CD14-positive monocyte (primary cell): Measurements from ENCODE around the gene SNX11. TPM values are rescaled to one million over a fixed set of nuclear protein-coding genes. Genes with fewer than 3 reads are reported as not detected.

Source experiments
- DNase-seq, 3 donors: peaks; one replicate each; pipeline ENCODE4 v3.0.0-alpha.2; 2011 to 2022
- H2AFZ ChIP-seq: 2 replicates; pipeline ENCODE4 v1.6.0; 2012; ENCODE audit warnings: mild to moderate bottlenecking, low read depth, low read length, inconsistent platforms; ENCODE audit not compliant: insufficient read depth, poor library complexity, severe bottlenecking
- H3K27ac ChIP-seq, 2 donors: 1 replicate in 1 of 2; 2 replicates in 1 of 2; pipeline ENCODE4 v1.5.1; 2012 to 2013; ENCODE audit warnings: low read length in 2 of 2, control low read depth in 1 of 2, inconsistent platforms in 1 of 2, low read depth in 1 of 2, mild to moderate bottlenecking in 1 of 2
- H3K27me3 ChIP-seq, 2 donors: one replicate each; pipeline versions ENCODE4 v1.6.0 to v1.6.1; 2011 to 2013; ENCODE audit warnings: low read length in 2 of 2; ENCODE audit not compliant: control insufficient read depth in 2 of 2, insufficient read depth in 2 of 2
- H3K36me3 ChIP-seq, 2 donors: replicated peaks in 1 of 2; 1 replicate in 1 of 2; 2 replicates in 1 of 2; pipeline versions ENCODE4 v1.5.1 to v1.6.1; 2012 to 2013; ENCODE audit warnings: low read length in 2 of 2, control low read depth in 1 of 2, inconsistent platforms in 1 of 2, mild to moderate bottlenecking in 1 of 2; ENCODE audit not compliant: insufficient read depth in 2 of 2, control insufficient read depth in 1 of 2
- H3K4me1 ChIP-seq, 2 donors: 1 replicate in 1 of 2; 2 replicates in 1 of 2; pipeline versions ENCODE4 v1.5.1 to v1.6.1; 2012 to 2013; ENCODE audit warnings: low read length in 2 of 2, control low read depth in 1 of 2, inconsistent platforms in 1 of 2, mild to moderate bottlenecking in 1 of 2, moderate library complexity in 1 of 2; ENCODE audit not compliant: insufficient read depth in 2 of 2, control insufficient read depth in 1 of 2
- H3K4me2 ChIP-seq: replicated peaks from 2 replicates; pipeline ENCODE3; 2012; ENCODE audit warnings: low read length, moderate library complexity, mild to moderate bottlenecking; ENCODE audit not compliant: poor library complexity, severe bottlenecking; ENCODE audit errors: extremely low read depth
- H3K4me3 ChIP-seq, 3 experiments: fragments of 200-600 bp in 1 of 3; sonication (generic) in 1 of 3; replicated peaks in 1 of 3; 1 replicate in 2 of 3; 2 replicates in 1 of 3; pipeline ENCODE4 v1.5.1; 2011 to 2013; ENCODE audit warnings: low read length in 3 of 3, mild to moderate bottlenecking in 3 of 3, control low read depth in 2 of 3, low read depth in 2 of 3, inconsistent platforms in 1 of 3, moderate library complexity in 1 of 3
- H3K79me2 ChIP-seq: 2 replicates; pipeline ENCODE4 v1.6.0; 2012; ENCODE audit warnings: mild to moderate bottlenecking, control low read depth, inconsistent platforms, low read length, moderate library complexity; ENCODE audit not compliant: insufficient read depth
- H3K9ac ChIP-seq: 2 replicates; pipeline ENCODE4 v1.6.0; 2017; ENCODE audit warnings: low read length, mild to moderate bottlenecking; ENCODE audit not compliant: insufficient read depth, poor library complexity, severe bottlenecking
- H3K9me3 ChIP-seq, 2 donors: replicated peaks in 1 of 2; 1 replicate in 1 of 2; 2 replicates in 1 of 2; pipeline versions ENCODE4 v1.5.1 to v1.6.1; 2012 to 2013; ENCODE audit warnings: low read length in 2 of 2, control low read depth in 1 of 2; ENCODE audit not compliant: control insufficient read depth in 1 of 2, insufficient read depth in 1 of 2
- H4K20me1 ChIP-seq: 2 replicates; pipeline ENCODE4 v1.6.0; 2012; ENCODE audit warnings: mild to moderate bottlenecking, low read length, control low read depth, moderate library complexity; ENCODE audit not compliant: insufficient read depth
- H3K27ac Mint-ChIP-seq, 7 donors: one replicate each; pipeline ENCODE4 v1.8.0; 2020; ENCODE audit warnings: mild to moderate bottlenecking in 7 of 7, mixed read lengths in 7 of 7, moderate library complexity in 6 of 7, inconsistent platforms in 2 of 7
- H3K27me3 Mint-ChIP-seq, 3 donors: one replicate each; pipeline ENCODE4 v1.8.0; 2021 to 2022; ENCODE audit warnings: low read depth in 3 of 3, mild to moderate bottlenecking in 3 of 3, mixed read lengths in 3 of 3, moderate library complexity in 3 of 3, inconsistent platforms in 1 of 3
- H3K36me3 Mint-ChIP-seq, 2 donors: one replicate each; pipeline ENCODE4 v1.8.0; 2020; ENCODE audit warnings: mixed read lengths in 2 of 2, inconsistent platforms in 1 of 2, mild to moderate bottlenecking in 1 of 2
- H3K4me1 Mint-ChIP-seq: one replicate; pipeline ENCODE4 v1.8.0; 2020; ENCODE audit warnings: mild to moderate bottlenecking, mixed read lengths
- H3K4me3 Mint-ChIP-seq, 2 donors: one replicate each; pipeline ENCODE4 v1.8.0; 2020; ENCODE audit warnings: mild to moderate bottlenecking in 2 of 2, mixed read lengths in 2 of 2, moderate library complexity in 1 of 2
- H3K9me3 Mint-ChIP-seq, 7 donors: one replicate each; pipeline ENCODE4 v1.8.0; 2020 to 2022; ENCODE audit warnings: mixed read lengths in 7 of 7, mild to moderate bottlenecking in 6 of 7, moderate library complexity in 6 of 7, inconsistent platforms in 2 of 7
- CTCF ChIP-seq: fragments of 200-600 bp; IDR thresholded peaks from one replicate; pipeline ENCODE4 v1.8.0; 2022; ENCODE audit warnings: antibody characterized with exemption, mild to moderate bottlenecking
- WGBS: methylation state at CpG from one replicate; pipeline ENCODE4 v1.1.5; 2013; ENCODE audit warnings: missing lambda C conversion rate; ENCODE audit not compliant: insufficient coverage; 5-methylcytosine and 5-hydroxymethylcytosine counted together
- intact Hi-C, 2 donors: fragments of 100-400 bp; cut with micrococcal nuclease; formaldehyde crosslinking; loops; one replicate each; pipeline versions ENCODE4 v1.15.0 to v1.15.1; 2023
- polyA plus RNA-seq, 3 donors: library from polyadenylated mRNA; depleted of rRNA in 1 of 3; unstranded in 2 of 3; stranded (reverse) in 1 of 3; fragments of 300-500 nt in 2 of 3; fragments of >200 nt in 1 of 3; fragmentation: Illumina TruSeq in 2 of 3; gene quantifications; 1 replicate in 2 of 3; 2 replicates in 1 of 3; pipeline ENCODE4 v1.2.3, GENCODE V29; 2012 to 2021

Gene SNX11
- polyA plus RNA-seq, 3 donors: 34.3 to 49.3 (median 48.4) TPM

- H4K20me1 ChIP-seq: no peaks in the 10 kb centered on the region
- no peak overlapping the region for H3K27ac ChIP-seq
- no peaks in the 10 kb centered on the region for H3K79me2 ChIP-seq
- Mint-ChIP-seq H3K4me1 (peaks cover 17% of the 10 kb centered on the region), H3K27ac (peak overlapping the region in 1 of 7 donors; percentile 44), H3K4me3 (no peak overlapping the region), H3K9me3 (no peaks in the 10 kb centered on the region), H3K27me3 (peaks cover 2 to 4% (median 2%) of the 10 kb centered on the region in 3 donors), H3K36me3 (no peaks in the 10 kb centered on the region)
- H3K36me3 ChIP-seq: no peaks in the 10 kb centered on the region
- H3K9me3 ChIP-seq: no peaks in the 10 kb centered on the region
- no peaks in the 10 kb centered on the region for H3K27me3 ChIP-seq
- peaks cover 22 to 25% of the 10 kb centered on the region in 2 donors for H3K4me1 ChIP-seq
- intact Hi-C loops: loop anchor here in 1 of 2 donors (10.0 kb wide), 1 partner anchor 53 kb away; no protein-coding TSS in a partner anchor
- no peak for DNase-seq
- no peak overlapping the region for H3K9ac ChIP-seq
- H3K4me3 ChIP-seq: no peak overlapping the region
- H2AFZ ChIP-seq: no peak overlapping the region
- no CpG with 5 or more reads among the region's 1 CpG for WGBS
- no peak overlapping the region for H3K4me2 ChIP-seq
- no peak for TF ChIP-seq CTCF
These were observed 30.1 kb downstream of the SNX11 start for GRCh38 chr17:48137656-48138055.

GRCh38 chr17:48139944-48140343, 32.4 kb downstream of the SNX11 start:
- H3K27ac Mint-ChIP-seq: peak overlapping the region; percentile 59 to 87 (median 81)
- peak; percentile 33 to 71 (median 61) for DNase-seq
- WGBS: 0% methylated on average over 2 of the region's 2 CpGs
- H3K9me3 Mint-ChIP-seq: no peaks in the 10 kb centered on the region
- peak overlapping the region in 1 of 3 experiments; percentile 57 for H3K4me3 ChIP-seq
- no peaks in the 10 kb centered on the region for H3K36me3 Mint-ChIP-seq
- no peaks in the 10 kb centered on the region for H3K27me3 ChIP-seq
- no peaks in the 10 kb centered on the region for H4K20me1 ChIP-seq
- H3K9me3 ChIP-seq: no peaks in the 10 kb centered on the region
- TF ChIP-seq CTCF: no peak
- H3K79me2 ChIP-seq: no peaks in the 10 kb centered on the region
- peaks cover 22 to 25% of the 10 kb centered on the region in 2 donors for H3K4me1 ChIP-seq
- peaks cover 17% of the 10 kb centered on the region for H3K4me1 Mint-ChIP-seq
- peak overlapping the region; percentile 9 for H3K9ac ChIP-seq
- H3K27ac ChIP-seq: peak overlapping the region in 1 of 2 donors; percentile 64
- H3K4me3 Mint-ChIP-seq: peak overlapping the region in 1 of 2 donors; percentile 89
- H3K36me3 ChIP-seq: no peaks in the 10 kb centered on the region
- intact Hi-C loops: loop anchor here in 1 of 2 donors (10.0 kb wide), 1 partner anchor 55 kb away; no protein-coding TSS in a partner anchor
- H3K4me2 ChIP-seq: peak overlapping the region; percentile 72
- peak overlapping the region; percentile 66 for H2AFZ ChIP-seq
- peaks cover 2 to 9% (median 3%) of the 10 kb centered on the region in 3 donors for H3K27me3 Mint-ChIP-seq
